Measurements from ENCODE around the gene ST3GAL2. TPM values are rescaled to one million over a fixed set of nuclear protein-coding genes. Genes with fewer than 3 reads are reported as not detected.

The ST3GAL2 gene
- total and polyA plus RNA-seq, 9 of the 15 experiments (the other 6 are each of a cell fraction or from before 2014, with no cell fraction given), result 1.5 to 108 (median 34.3) TPM

DNA sequence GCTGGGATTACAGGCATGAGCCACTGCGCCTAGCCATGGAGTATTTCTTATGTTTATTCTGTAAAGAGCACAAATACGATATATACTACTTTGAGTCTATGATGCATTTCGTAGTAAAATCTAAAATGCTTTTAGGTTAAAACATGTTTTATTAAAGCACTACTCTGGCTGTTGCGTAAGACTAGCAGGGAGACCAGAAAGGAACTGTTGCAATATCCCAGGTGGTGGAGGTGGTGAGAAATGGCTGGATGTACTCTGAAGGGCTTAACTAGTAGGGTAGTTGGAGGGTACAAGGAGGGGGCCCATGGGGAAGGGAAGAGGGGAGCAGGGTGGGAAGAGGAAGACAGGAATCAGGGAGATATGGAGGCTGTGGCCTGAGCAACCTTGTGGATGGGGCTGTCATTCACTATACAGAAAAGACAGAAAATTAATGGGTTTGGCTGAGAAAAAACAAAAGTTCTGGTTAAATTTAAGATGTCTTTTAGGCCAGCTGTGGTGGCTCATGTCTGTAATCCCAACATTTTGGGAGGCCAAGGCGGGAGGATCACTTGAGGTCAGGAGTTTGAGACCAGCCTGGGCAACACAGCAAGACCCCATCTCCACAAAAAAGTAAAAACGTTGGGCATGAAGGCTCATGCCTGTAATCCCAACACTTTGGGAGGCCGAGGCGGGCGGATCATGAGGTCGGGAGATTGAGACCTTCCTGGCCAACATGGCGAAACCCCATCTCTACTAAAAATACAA, 35.8 kb downstream of the ST3GAL2 start:
- WGBS (ENCODE audit: insufficient coverage, low coverage, missing lambda C conversion rate), result 91% methylated on average over 11 of the region's 11 CpGs
- Histone ChIP-seq H3K27ac (ENCODE audit: extremely low read depth, low read depth, low read length) (peak overlapping the region; percentile 69; the same call in 1 of the 3 replicates), H3K4me3 (no peak overlapping the region), H3K79me2 (ENCODE audit: control insufficient read depth, insufficient read depth, low read length) (peaks cover 94% of the 10 kb centered on the region), H4K20me1 (replicated peaks; ENCODE audit: control insufficient read depth, insufficient read depth, low read length) (peaks cover 18% of the 10 kb centered on the region), H3K4me2 (ENCODE audit: insufficient read depth, low read length) (no peak overlapping the region), H3K36me3 (ENCODE audit: control insufficient read depth, insufficient read depth, low read length) (peaks cover 79% of the 10 kb centered on the region), H3K9ac (ENCODE audit: insufficient read depth in 1 of 2, low read depth in 2 of 2, low read length in 2 of 2) (no peak overlapping the region), H3K27me3 (ENCODE audit: control insufficient read depth in 2 of 2, insufficient read depth in 2 of 2, low read length in 2 of 2) (no peaks in the 10 kb centered on the region), H3K9me1 (ENCODE audit: control insufficient read depth, insufficient read depth, low read length) (peaks cover 4% of the 10 kb centered on the region), H3K9me3 (replicated peaks; ENCODE audit: control insufficient read depth, insufficient read depth, low read depth, low read length) (no peaks in the 10 kb centered on the region), H2AFZ (ENCODE audit: low read depth, low read length) (no peak overlapping the region), H3K4me1 (replicated peaks in 1 of 2; ENCODE audit: control insufficient read depth in 2 of 2, insufficient read depth in 2 of 2, low read length in 2 of 2) (peaks cover 24 to 51% of the 10 kb centered on the region in 2 experiments)
- in situ Hi-C loops (cut with MboI) (no loop called here), intact Hi-C loops (cut with micrococcal nuclease) (no loop called here)
- ChIA-PET POLR2A (interaction anchor here (1.2 kb wide), 1 partner anchor 35 kb away, joined by 3 read pairs; no protein-coding TSS in a partner anchor), CTCF (ENCODE audit: low intra/inter-chr PET ratio) (no interaction called here)
- DNase-seq (ENCODE audit: extremely low read depth in 1 of 4, low spot score in 3 of 4) (no peak), FAIRE-seq (no peak), ATAC-seq (no peak)
- no TSS peak for BruUV-seq (replicated peaks)
- TF ChIP-seq C11orf30 (IDR thresholded peaks at IDR 0.05; ENCODE audit: low read depth), result no peak
- TF ChIP-seq, protein P1, sequence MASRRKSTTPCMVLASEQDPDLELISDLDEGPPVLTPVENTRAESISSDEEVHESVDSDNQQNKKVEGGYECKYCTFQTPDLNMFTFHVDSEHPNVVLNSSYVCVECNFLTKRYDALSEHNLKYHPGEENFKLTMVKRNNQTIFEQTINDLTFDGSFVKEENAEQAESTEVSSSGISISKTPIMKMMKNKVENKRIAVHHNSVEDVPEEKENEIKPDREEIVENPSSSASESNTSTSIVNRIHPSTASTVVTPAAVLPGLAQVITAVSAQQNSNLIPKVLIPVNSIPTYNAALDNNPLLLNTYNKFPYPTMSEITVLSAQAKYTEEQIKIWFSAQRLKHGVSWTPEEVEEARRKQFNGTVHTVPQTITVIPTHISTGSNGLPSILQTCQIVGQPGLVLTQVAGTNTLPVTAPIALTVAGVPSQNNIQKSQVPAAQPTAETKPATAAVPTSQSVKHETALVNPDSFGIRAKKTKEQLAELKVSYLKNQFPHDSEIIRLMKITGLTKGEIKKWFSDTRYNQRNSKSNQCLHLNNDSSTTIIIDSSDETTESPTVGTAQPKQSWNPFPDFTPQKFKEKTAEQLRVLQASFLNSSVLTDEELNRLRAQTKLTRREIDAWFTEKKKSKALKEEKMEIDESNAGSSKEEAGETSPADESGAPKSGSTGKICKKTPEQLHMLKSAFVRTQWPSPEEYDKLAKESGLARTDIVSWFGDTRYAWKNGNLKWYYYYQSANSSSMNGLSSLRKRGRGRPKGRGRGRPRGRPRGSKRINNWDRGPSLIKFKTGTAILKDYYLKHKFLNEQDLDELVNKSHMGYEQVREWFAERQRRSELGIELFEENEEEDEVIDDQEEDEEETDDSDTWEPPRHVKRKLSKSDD (conservative IDR thresholded peaks at IDR 0.05; ENCODE audit: low read length), result no peak
- no peak for TF ChIP-seq MEF2A (IDR thresholded peaks at IDR 0.05; ENCODE audit: control insufficient read depth, low read depth, low read length)
- no peak for TF ChIP-seq FOXA3 (CRISPR knock-in tag; conservative IDR thresholded peaks at IDR 0.05 in 1 of 2, IDR thresholded peaks at IDR 0.05 in 1 of 2)
- TF ChIP-seq, protein P2, sequence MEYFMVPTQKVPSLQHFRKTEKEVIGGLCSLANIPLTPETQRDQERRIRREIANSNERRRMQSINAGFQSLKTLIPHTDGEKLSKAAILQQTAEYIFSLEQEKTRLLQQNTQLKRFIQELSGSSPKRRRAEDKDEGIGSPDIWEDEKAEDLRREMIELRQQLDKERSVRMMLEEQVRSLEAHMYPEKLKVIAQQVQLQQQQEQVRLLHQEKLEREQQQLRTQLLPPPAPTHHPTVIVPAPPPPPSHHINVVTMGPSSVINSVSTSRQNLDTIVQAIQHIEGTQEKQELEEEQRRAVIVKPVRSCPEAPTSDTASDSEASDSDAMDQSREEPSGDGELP (CRISPR knock-in tag; IDR thresholded peaks at IDR 0.05; ENCODE audit: borderline replicate concordance), result no peak
- TF ChIP-seq, protein P3, sequence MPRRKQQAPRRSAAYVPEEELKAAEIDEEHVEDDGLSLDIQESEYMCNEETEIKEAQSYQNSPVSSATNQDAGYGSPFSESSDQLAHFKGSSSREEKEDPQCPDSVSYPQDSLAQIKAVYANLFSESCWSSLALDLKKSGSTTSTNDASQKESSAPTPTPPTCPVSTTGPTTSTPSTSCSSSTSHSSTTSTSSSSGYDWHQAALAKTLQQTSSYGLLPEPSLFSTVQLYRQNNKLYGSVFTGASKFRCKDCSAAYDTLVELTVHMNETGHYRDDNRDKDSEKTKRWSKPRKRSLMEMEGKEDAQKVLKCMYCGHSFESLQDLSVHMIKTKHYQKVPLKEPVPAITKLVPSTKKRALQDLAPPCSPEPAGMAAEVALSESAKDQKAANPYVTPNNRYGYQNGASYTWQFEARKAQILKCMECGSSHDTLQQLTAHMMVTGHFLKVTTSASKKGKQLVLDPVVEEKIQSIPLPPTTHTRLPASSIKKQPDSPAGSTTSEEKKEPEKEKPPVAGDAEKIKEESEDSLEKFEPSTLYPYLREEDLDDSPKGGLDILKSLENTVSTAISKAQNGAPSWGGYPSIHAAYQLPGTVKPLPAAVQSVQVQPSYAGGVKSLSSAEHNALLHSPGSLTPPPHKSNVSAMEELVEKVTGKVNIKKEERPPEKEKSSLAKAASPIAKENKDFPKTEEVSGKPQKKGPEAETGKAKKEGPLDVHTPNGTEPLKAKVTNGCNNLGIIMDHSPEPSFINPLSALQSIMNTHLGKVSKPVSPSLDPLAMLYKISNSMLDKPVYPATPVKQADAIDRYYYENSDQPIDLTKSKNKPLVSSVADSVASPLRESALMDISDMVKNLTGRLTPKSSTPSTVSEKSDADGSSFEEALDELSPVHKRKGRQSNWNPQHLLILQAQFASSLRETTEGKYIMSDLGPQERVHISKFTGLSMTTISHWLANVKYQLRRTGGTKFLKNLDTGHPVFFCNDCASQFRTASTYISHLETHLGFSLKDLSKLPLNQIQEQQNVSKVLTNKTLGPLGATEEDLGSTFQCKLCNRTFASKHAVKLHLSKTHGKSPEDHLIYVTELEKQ (CRISPR knock-in tag; IDR thresholded peaks at IDR 0.05), result no peak
- TF ChIP-seq SREBF2 (CRISPR knock-in tag; IDR thresholded peaks at IDR 0.05), result no peak
- TF ChIP-seq CEBPG (CRISPR knock-in tag; IDR thresholded peaks at IDR 0.05), result peak; percentile 78
- TF ChIP-seq CEBPG (tag; conservative IDR thresholded peaks at IDR 0.05 in 1 of 2, IDR thresholded peaks at IDR 0.05 in 1 of 2), result peak; percentile 87 to 97
- TF ChIP-seq MYNN (IDR thresholded peaks at IDR 0.05), result no peak
- no peak for TF ChIP-seq MYNN (CRISPR knock-in tag; IDR thresholded peaks at IDR 0.05)
- TF ChIP-seq EHMT2 (IDR thresholded peaks at IDR 0.05), result no peak
- TF ChIP-seq TSC22D4 (tag; IDR thresholded peaks at IDR 0.05), result no peak
- peak; percentile 97 for TF ChIP-seq CEBPB (tag; IDR thresholded peaks at IDR 0.05)
- TF ChIP-seq PRPF4 (IDR thresholded peaks at IDR 0.05; ENCODE audit: insufficient read depth, low read depth, low read length, poor library complexity, severe bottlenecking), result no peak

All from K562 (cell line).